NCI-H2171 treated with DMSO at 0.1 percent for 48 hours (cell line): ENCODE results near the gene PCYT1A.
"Not testable (repeated sequence)": the region's sequence is repeated elsewhere in the genome, so short reads cannot be mapped to it uniquely, and the experiment has no call there.

ENCODE experiments used
- DNase-seq: peaks from one replicate; lab custom pipeline; 2025; lab: John Stamatoyannopoulos, UW

PCYT1A gene

GRCh38 chr3:196287440-196288140, at the start of gene PCYT1A:
TSS of gene PCYT1A (minus strand) at chr3:196287726. CDS start at chr3:196270531, 17,195 bp downstream.
- peak; percentile 96 for DNase-seq

GRCh38 chr3:196336319-196337145, 49.0 kb upstream of the PCYT1A start:
- DNase-seq, result peak; percentile 21

- DNase-seq, result no peak
These were observed 48.0 kb upstream of the PCYT1A start for GRCh38 chr3:196335503-196335948.

GRCh38 chr3:196334982-196335381, 47.5 kb upstream of the PCYT1A start:
- DNase-seq, result no peak

- DNase-seq, result no peak
These were observed 44.6 kb upstream of the PCYT1A start for GRCh38 chr3:196332168-196332567.

- DNase-seq, result no peak
These were observed 39.9 kb upstream of the PCYT1A start for GRCh38 chr3:196327405-196327804.

- no peak for DNase-seq
These were observed 39.4 kb upstream of the PCYT1A start for GRCh38 chr3:196326936-196327335.

- DNase-seq, result peak; percentile 73
These were observed 36.2 kb upstream of the PCYT1A start for GRCh38 chr3:196323691-196324090.

GRCh38 chr3:196323016-196323415, 35.5 kb upstream of the PCYT1A start:
- no peak for DNase-seq

GRCh38 chr3:196321162-196321561, 33.6 kb upstream of the PCYT1A start:
- DNase-seq, result no peak

GRCh38 chr3:196320137-196320536, 32.6 kb upstream of the PCYT1A start:
- DNase-seq, result peak; percentile 59

GRCh38 chr3:196317687-196318467, 30.4 kb upstream of the PCYT1A start, which contains the start of gene DYNLT2B:
TSS of gene DYNLT2B (minus strand) at chr3:196318240. CDS start at chr3:196318152, 88 bp downstream.
- peak; percentile 86 for DNase-seq

- DNase-seq, result not testable (repeated sequence)
These were observed 29.5 kb upstream of the PCYT1A start for GRCh38 chr3:196316799-196317686.

- no peak for DNase-seq
These were observed 28.3 kb upstream of the PCYT1A start for GRCh38 chr3:196315821-196316220.

- DNase-seq, result no peak
These were observed 27.1 kb upstream of the PCYT1A start for GRCh38 chr3:196314597-196314996.

- not testable (repeated sequence) for DNase-seq
These were observed 26.6 kb upstream of the PCYT1A start for GRCh38 chr3:196314086-196314485.

- not testable (repeated sequence) for DNase-seq
These were observed 15.4 kb upstream of the PCYT1A start for GRCh38 chr3:196302960-196303359.

GRCh38 chr3:196302551-196302950, 15.0 kb upstream of the PCYT1A start:
- not testable (repeated sequence) for DNase-seq

- no peak for DNase-seq
These were observed 11.0 kb upstream of the PCYT1A start for GRCh38 chr3:196298521-196298920.

GRCh38 chr3:196292286-196292923, 4.9 kb upstream of the PCYT1A start:
- DNase-seq, result no peak

- peak; percentile 86 for DNase-seq
These were observed 575 bp upstream of the PCYT1A start for GRCh38 chr3:196288141-196288460.
